Right lung (tissue), 5 donors: ENCODE measurements around the gene ENPP6. TPM values are rescaled to one million over a fixed set of nuclear protein-coding genes. Genes with fewer than 3 reads are reported as not detected.
"Not testable (repeated sequence)": the region's sequence is repeated elsewhere in the genome, so short reads cannot be mapped to it uniquely, and the experiment has no call there.

ENCODE experiments used
- DNase-seq, 2 donors: peaks; one replicate each; pipeline ENCODE4 v3.0.0-alpha.2; 2013
- polyA plus RNA-seq, 5 donors: library from polyadenylated mRNA; unstranded; fragments of 120-200 nt; gene quantifications; one replicate each; pipeline versions ENCODE4 v1.2.1 to v1.2.3, GENCODE V29; 2013; ENCODE audit warnings: inconsistent platforms in 1 of 5, low replicate concordance in 1 of 5; ENCODE audit not compliant: insufficient read length in 5 of 5, insufficient read depth in 1 of 5

The ENPP6 gene
- polyA plus RNA-seq, 5 donors, result 0.21 to 1.00 (median 0.31) TPM

- DNase-seq, result no peak
Measured at GRCh38 chr4:184061582-184061981, 156.1 kb downstream of the ENPP6 start.

GRCh38 chr4:184059099-184059498 lies 158.6 kb downstream of the ENPP6 start:
- no peak for DNase-seq

- no peak for DNase-seq
Measured at GRCh38 chr4:184058026-184058425, 159.6 kb downstream of the ENPP6 start.

- DNase-seq, result no peak
Measured at GRCh38 chr4:184056877-184057276, 160.8 kb downstream of the ENPP6 start.

GRCh38 chr4:184053434-184053833 lies 164.2 kb downstream of the ENPP6 start:
- DNase-seq, result no peak

GRCh38 chr4:184052616-184053015 lies 165.1 kb downstream of the ENPP6 start:
- DNase-seq, result no peak

- DNase-seq, result not testable (repeated sequence)
Measured at GRCh38 chr4:184051262-184051661, 166.4 kb downstream of the ENPP6 start.

GRCh38 chr4:184046148-184046547 lies 171.5 kb downstream of the ENPP6 start:
- DNase-seq, result no peak

GRCh38 chr4:184041156-184041555 lies 176.5 kb downstream of the ENPP6 start:
- DNase-seq, result no peak

GRCh38 chr4:184039963-184040383 lies 177.7 kb downstream of the ENPP6 start:
- no peak for DNase-seq
